Putamen (tissue), 1 donor: ENCODE data around the gene SDCBP2.

Source experiments
- DNase-seq: peaks from one replicate; pipeline ENCODE4 v3.0.0-alpha.2; 2016; ENCODE audit warnings: low spot score

Gene SDCBP2

DNA sequence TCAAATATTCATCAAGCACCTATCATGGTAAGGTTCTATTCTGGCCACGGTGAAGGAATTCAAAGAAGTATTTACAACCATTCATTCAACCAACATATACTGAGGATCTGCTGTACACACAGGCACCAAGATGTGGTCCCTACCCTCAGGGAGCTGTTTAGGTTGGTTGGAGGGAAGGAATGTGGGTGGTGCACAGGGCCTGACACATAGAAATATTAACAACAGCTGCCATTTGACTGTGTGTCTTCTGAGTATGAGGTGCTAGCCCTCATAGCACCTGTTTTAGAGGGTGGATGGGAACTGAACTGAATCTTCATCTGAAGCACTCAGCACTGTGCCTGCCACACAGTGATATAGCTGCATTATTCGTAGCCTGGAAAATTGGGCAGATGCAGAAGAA lies 55.6 kb downstream of the SDCBP2 start:
- no peak for DNase-seq

- DNase-seq, result peak; percentile 47
Measured at GRCh38 chr20:1272368-1273100, 56.4 kb downstream of the SDCBP2 start.

- DNase-seq, result no peak
Measured at GRCh38 chr20:1269850-1270249, 59.1 kb downstream of the SDCBP2 start.

DNA sequence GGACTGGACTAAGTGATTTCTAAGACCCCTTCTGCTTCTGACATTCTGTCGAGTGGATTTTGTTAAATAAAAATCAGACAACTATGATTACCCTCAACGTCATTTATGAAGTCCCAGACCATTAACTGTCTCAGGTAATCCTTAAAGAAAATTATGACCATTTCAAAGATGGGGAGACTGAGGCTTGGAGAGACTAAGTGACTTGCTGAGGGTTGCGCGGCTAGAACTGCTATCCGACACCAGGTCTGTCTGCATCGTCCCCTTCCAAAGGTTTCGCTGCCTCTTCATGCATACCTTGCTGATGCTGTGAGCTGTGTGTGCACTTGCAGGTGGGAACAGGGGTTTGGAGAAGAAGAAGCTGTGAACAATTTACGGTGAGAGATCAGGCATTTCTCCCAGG lies 59.7 kb downstream of the SDCBP2 start:
- no peak for DNase-seq

GRCh38 chr20:1267809-1268374 lies 61.0 kb downstream of the SDCBP2 start:
- DNase-seq, result no peak

DNA sequence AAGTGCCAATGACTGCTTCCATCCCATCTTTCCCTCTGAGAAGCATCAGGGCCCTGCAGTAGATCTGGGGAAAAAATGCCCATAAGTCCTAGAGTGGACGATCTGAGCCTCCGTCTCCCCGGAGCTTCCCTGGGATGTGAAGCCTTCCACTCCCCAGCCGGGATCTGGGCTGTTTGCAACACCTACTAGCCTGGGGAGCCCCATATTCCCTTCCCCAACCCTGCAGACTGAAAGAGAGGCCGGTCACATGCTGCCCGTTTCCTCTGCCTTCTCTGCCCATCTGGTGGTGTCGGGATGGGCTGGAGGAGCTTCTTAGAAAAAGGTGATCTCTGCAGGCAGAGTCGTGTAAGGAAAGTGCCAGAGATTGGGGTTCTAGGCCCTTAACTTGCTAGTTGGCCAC lies 61.8 kb downstream of the SDCBP2 start:
- DNase-seq, result no peak

GRCh38 chr20:1266167-1266973 lies 62.6 kb downstream of the SDCBP2 start, which contains the start of gene SNPH:
Gene SNPH (plus strand): TSS chr20:1266294. CDS start chr20:1296240, 29,946 bp downstream.
- peak; percentile 65 for DNase-seq

DNA sequence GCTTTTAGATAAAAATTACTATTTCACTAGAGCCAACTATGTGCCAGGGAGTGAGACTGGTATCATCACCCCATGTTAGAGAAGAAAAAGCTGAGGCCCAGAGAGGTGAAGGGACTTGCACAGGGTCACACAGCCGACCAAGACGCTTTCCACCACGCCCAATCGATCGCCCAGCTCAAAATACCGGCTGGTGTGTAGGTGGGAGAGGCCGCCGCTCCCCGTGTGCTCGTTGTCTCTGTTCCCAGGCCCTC lies 63.1 kb downstream of the SDCBP2 start:
- no peak for DNase-seq

- no peak for DNase-seq
Measured at GRCh38 chr20:1265226-1265915, 63.6 kb downstream of the SDCBP2 start.

DNA sequence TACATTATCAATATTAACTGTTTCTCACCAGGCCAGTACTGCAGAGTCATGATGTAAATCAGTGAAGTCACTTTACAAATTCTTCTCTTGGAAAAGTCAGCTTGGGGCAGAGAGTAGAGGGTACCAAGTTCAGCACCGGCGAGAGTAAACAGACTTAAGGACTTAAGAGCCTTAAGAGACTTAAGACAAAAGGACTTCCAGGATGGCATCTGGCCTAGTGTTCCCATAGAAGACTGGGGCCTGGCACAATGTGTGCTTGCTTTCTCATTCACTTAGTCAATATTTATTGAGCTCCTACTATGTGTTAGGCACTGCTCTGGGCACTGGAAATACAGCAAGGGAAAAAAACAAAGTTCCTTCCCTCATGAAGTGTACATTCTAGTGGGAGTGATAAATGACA lies 64.2 kb downstream of the SDCBP2 start:
- DNase-seq, result no peak

DNA sequence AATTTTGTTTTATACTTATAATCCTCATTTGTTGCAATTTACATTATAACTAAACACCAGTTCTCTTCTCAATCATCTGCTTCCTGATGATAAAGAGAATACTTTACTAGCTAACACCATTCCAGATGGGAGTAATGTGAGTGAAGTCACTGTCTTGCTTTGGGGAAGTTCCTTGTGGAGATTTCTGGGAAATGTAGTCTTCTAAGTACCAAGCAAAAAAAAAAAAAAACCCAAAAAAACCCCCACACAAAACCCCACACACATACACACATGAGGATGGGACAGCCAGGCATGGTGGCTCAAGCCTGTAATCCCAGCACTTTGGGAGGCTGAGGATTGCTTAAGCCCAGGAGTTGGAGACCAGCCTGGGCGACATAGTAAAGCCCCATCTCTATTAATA lies 65.1 kb downstream of the SDCBP2 start:
- no peak for DNase-seq
